HG03439 (cell line): Measurements from ENCODE around the gene JADE3.

Source experiments
- ATAC-seq: cut with Tn5 transposase; IDR thresholded peaks from one replicate; pipeline ENCODE4 v1.9.1; 2021; ENCODE audit warnings: mild to moderate bottlenecking, moderate library complexity; ENCODE audit not compliant: unreplicated experiment

JADE3 gene

GRCh38 chrX:46912098-46912602 is at the start of gene JADE3:
TSS of gene JADE3 (plus strand) at chrX:46912421. CDS start at chrX:46984895, 72,474 bp downstream.
- ATAC-seq = no peak

GRCh38 chrX:46863072-46863471 is 49.1 kb upstream of the JADE3 start:
- no peak for ATAC-seq

- ATAC-seq = no peak
These were observed 47.6 kb upstream of the JADE3 start for GRCh38 chrX:46864606-46865005.

GRCh38 chrX:46865281-46865680 is 46.9 kb upstream of the JADE3 start:
- ATAC-seq = no peak

GRCh38 chrX:46866726-46867125 is 45.5 kb upstream of the JADE3 start:
- no peak for ATAC-seq

GRCh38 chrX:46873746-46874145 is 38.5 kb upstream of the JADE3 start:
- ATAC-seq = no peak

GRCh38 chrX:46876901-46877300 is 35.3 kb upstream of the JADE3 start:
- no peak for ATAC-seq

- no peak for ATAC-seq
These were observed 30.0 kb upstream of the JADE3 start for GRCh38 chrX:46882266-46882665.

GRCh38 chrX:46884799-46885198 is 27.4 kb upstream of the JADE3 start:
- ATAC-seq = no peak

GRCh38 chrX:46898207-46898606 is 14.0 kb upstream of the JADE3 start:
- ATAC-seq = no peak

- peak; percentile 87 for ATAC-seq
These were observed 8.6 kb upstream of the JADE3 start for GRCh38 chrX:46903458-46904242.

- no peak for ATAC-seq
These were observed 7.6 kb upstream of the JADE3 start for GRCh38 chrX:46904626-46905025.

- no peak for ATAC-seq
These were observed 1.8 kb upstream of the JADE3 start for GRCh38 chrX:46910415-46910814.

- ATAC-seq = no peak
These were observed 626 bp downstream of the JADE3 start for GRCh38 chrX:46912603-46913491.

- no peak for ATAC-seq
These were observed 1.4 kb downstream of the JADE3 start for GRCh38 chrX:46913667-46914066.

GRCh38 chrX:46916273-46916672 is 4.1 kb downstream of the JADE3 start:
- no peak for ATAC-seq

GRCh38 chrX:46917622-46918021 is 5.4 kb downstream of the JADE3 start:
- ATAC-seq = no peak

GRCh38 chrX:46918434-46918833 is 6.2 kb downstream of the JADE3 start:
- ATAC-seq = no peak

GRCh38 chrX:46920235-46920634 is 8.0 kb downstream of the JADE3 start:
- no peak for ATAC-seq

- ATAC-seq = no peak
These were observed 10.4 kb downstream of the JADE3 start for GRCh38 chrX:46922611-46923010.

GRCh38 chrX:46927718-46928117 is 15.5 kb downstream of the JADE3 start:
- ATAC-seq = no peak
